Measurements from ENCODE around the gene BBOX1.

- no peak for TF ChIP-seq CTCF (IDR thresholded peaks at IDR 0.05)
- TF ChIP-seq POLR2A (IDR thresholded peaks at IDR 0.05), result no peak
Observed at GRCh38 chr11:27041141-27041899, 705 bp downstream of the BBOX1 start.

Data from sigmoid colon (tissue), 3 donors.